Testis (tissue), 3 donors: Measurements from ENCODE around the gene TGFBR3. TPM values are rescaled to one million over a fixed set of nuclear protein-coding genes. Genes with fewer than 3 reads are reported as not detected.

ENCODE experiments used
- DNase-seq: peaks from one replicate; pipeline ENCODE4 v3.0.0-alpha.2; 2019
- H3K27ac ChIP-seq, 2 donors: fragments of 200-600 bp; sonication (generic); one replicate each; pipeline ENCODE4 v1.5.1; 2019
- H3K27me3 ChIP-seq: fragments of 200-600 bp; sonication (generic); one replicate; pipeline ENCODE4 v1.5.1; 2019
- H3K36me3 ChIP-seq: fragments of 200-600 bp; sonication (generic); one replicate; pipeline ENCODE4 v1.5.1; 2017; ENCODE audit warnings: low read depth; ENCODE audit errors: missing control alignments
- H3K4me1 ChIP-seq: fragments of 200-600 bp; sonication (generic); one replicate; pipeline ENCODE4 v1.5.1; 2019
- H3K4me3 ChIP-seq, 2 donors: fragments of 200-600 bp; sonication (generic); one replicate each; pipeline ENCODE4 v1.5.1; 2017 to 2019
- H3K9me3 ChIP-seq: fragments of 200-600 bp; sonication (generic); one replicate; pipeline ENCODE4 v1.5.1; 2017
- CTCF ChIP-seq, 3 experiments: fragments of 450-650 bp in 2 of 3; fragments of 200-600 bp in 1 of 3; sonication (generic) in 1 of 3; IDR thresholded peaks; one replicate each; pipeline ENCODE4 v1.5.1; 2016 to 2019; ENCODE audit warnings: antibody characterized with exemption in 3 of 3, mild to moderate bottlenecking in 2 of 3, moderate library complexity in 1 of 3
- POLR2A ChIP-seq: fragments of 450-650 bp; IDR thresholded peaks from one replicate; pipeline ENCODE4 v1.6.1; 2017; ENCODE audit warnings: antibody characterized with exemption, mild to moderate bottlenecking, moderate library complexity
- WGBS, 2 donors: methylation state at CpG; one replicate each; pipeline ENCODE4 v1.1.5; 2018; 5-methylcytosine and 5-hydroxymethylcytosine counted together
- intact Hi-C: fragments of 100-400 bp; cut with DNase I; formaldehyde crosslinking; loops from one replicate; pipeline ENCODE4 v1.15.1; 2023; ENCODE audit warnings: low total_unique reads
- polyA plus RNA-seq: library from polyadenylated mRNA; stranded (reverse); fragments of 350-450 nt; fragmentation: Illumina TruSeq; extraction: RNeasy Lipid Tissue Mini Kit (QIAGEN cat#74804); gene quantifications from one replicate; pipeline ENCODE4 v1.2.3, GENCODE V29; 2014; ENCODE audit warnings: low read depth, low replicate concordance; ENCODE audit not compliant: insufficient read depth
- total RNA-seq, 2 donors: library from RNA; depleted of rRNA; stranded (reverse); fragments of >200 nt; gene quantifications; one replicate each; pipeline ENCODE4 v1.2.3, GENCODE V29; 2016

TGFBR3 gene
- total and polyA plus RNA-seq, 3 donors from 2014 or later: 24.0 to 37.2 (median 34.7) TPM

DNA sequence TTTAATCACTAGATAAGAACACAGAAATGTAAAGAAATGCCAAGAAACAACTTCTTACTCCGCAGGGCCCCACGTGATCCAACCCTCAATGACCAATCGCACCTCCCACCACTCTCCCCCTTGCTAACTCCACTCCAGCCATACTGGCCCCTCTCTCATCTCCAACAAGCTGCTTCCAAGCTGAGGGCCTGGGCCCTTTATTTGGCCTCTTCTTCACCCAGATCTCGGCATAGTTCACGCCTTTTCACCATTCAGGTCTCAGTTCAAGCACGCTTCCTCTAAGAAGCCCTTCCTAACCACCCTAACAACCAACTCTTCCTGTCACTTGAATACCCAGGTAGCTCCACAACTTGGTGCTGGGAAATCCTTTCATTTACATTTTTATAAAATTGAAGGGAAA lies 110.7 kb downstream of the TGFBR3 start:
- Histone ChIP-seq H3K9me3 (no peaks in the 10 kb centered on the region), H3K4me3 (no peak overlapping the region), H3K27ac (no peak overlapping the region), H3K36me3 (no peaks in the 10 kb centered on the region), H3K4me1 (peaks cover 18% of the 10 kb centered on the region), H3K27me3 (no peaks in the 10 kb centered on the region)
- intact Hi-C loops: no loop called here
- TF ChIP-seq CTCF (IDR thresholded peaks at IDR 0.05): no peak
- no peak for TF ChIP-seq POLR2A
- 94% methylated on average over 6 of the region's 6 CpGs for WGBS, 2 donors
- no peak for DNase-seq

DNA sequence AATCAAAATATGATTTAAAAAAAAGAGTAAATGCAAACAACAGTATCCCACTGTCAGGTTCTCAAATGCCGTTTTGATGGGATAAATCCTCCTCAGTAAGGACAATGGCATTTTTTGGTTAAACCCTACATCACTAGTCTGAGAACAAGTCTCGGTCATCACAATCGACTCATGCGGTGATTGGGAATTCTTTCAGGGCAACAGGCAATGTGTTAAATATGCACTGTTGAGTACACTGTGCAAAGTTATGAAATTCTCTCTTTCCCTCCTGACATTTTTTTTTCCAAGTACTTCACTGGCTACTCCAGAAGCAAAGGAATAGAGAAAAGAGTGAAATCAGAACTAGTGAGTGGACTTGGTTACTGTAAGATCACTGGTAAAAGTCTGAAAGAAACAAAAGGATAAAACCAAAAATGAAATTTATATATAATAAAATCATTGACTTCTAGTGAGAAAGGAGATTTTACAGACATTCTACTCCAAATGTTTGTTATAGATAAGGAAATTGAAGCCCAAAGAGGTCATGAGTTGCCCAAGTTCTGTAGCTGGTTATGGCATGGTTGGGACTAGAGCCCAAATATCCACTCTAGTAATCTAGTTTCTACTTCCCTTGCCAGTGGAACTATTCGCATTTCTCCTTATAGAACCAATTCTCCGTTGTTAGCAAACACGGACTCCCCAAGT lies 111.3 kb downstream of the TGFBR3 start:
- H3K27me3 ChIP-seq: no peaks in the 10 kb centered on the region
- 84 to 85% methylated on average over 7 of the region's 7 CpGs for WGBS, 2 donors
- H3K4me1 ChIP-seq: peaks cover 22% of the 10 kb centered on the region
- no peak for DNase-seq
- no peaks in the 10 kb centered on the region for H3K36me3 ChIP-seq
- no peak overlapping the region for H3K27ac ChIP-seq
- intact Hi-C loops: no loop called here
- no peak overlapping the region for H3K4me3 ChIP-seq
- no peaks in the 10 kb centered on the region for H3K9me3 ChIP-seq
- TF ChIP-seq POLR2A: no peak
- TF ChIP-seq CTCF (IDR thresholded peaks at IDR 0.05): no peak

GRCh38 chr1:91771717-91772116 lies 114.2 kb downstream of the TGFBR3 start:
- H3K4me3 ChIP-seq: no peak overlapping the region
- intact Hi-C loops: no loop called here
- H3K9me3 ChIP-seq: no peaks in the 10 kb centered on the region
- H3K4me1 ChIP-seq: peaks cover 16% of the 10 kb centered on the region
- WGBS, 2 donors: 70 to 89% methylated on average over 2 of the region's 2 CpGs
- no peaks in the 10 kb centered on the region for H3K36me3 ChIP-seq
- no peak for DNase-seq
- no peaks in the 10 kb centered on the region for H3K27me3 ChIP-seq
- no peak overlapping the region for H3K27ac ChIP-seq
- TF ChIP-seq POLR2A: no peak
- no peak for TF ChIP-seq CTCF (IDR thresholded peaks at IDR 0.05)

GRCh38 chr1:91770667-91771268 lies 115.2 kb downstream of the TGFBR3 start:
- Histone ChIP-seq H3K27ac (no peak overlapping the region), H3K36me3 (no peaks in the 10 kb centered on the region), H3K4me1 (peaks cover 12% of the 10 kb centered on the region), H3K4me3 (no peak overlapping the region), H3K27me3 (no peaks in the 10 kb centered on the region), H3K9me3 (no peaks in the 10 kb centered on the region)
- TF ChIP-seq CTCF (IDR thresholded peaks at IDR 0.05): no peak
- no peak for TF ChIP-seq POLR2A
- no peak for DNase-seq
- intact Hi-C loops: no loop called here
- WGBS, 2 donors: 91 to 98% methylated on average over 4 of the region's 4 CpGs

GRCh38 chr1:91769742-91770141 lies 116.2 kb downstream of the TGFBR3 start:
- Histone ChIP-seq H3K4me1 (peaks cover 9% of the 10 kb centered on the region), H3K27ac (no peak overlapping the region), H3K9me3 (no peaks in the 10 kb centered on the region), H3K4me3 (no peak overlapping the region), H3K36me3 (no peaks in the 10 kb centered on the region), H3K27me3 (no peaks in the 10 kb centered on the region)
- TF ChIP-seq CTCF (IDR thresholded peaks at IDR 0.05) (no peak), POLR2A (no peak)
- DNase-seq: no peak
- 65 to 75% methylated on average over 5 of the region's 5 CpGs for WGBS, 2 donors
- intact Hi-C loops: no loop called here
